CD14-positive monocyte (primary cell): Measurements from ENCODE around the gene FAM13A. TPM values are rescaled to one million over a fixed set of nuclear protein-coding genes. Genes with fewer than 3 reads are reported as not detected.

ENCODE experiments used
- DNase-seq, 3 donors: peaks; one replicate each; pipeline ENCODE4 v3.0.0-alpha.2; 2011 to 2022
- H2AFZ ChIP-seq: 2 replicates; pipeline ENCODE4 v1.6.0; 2012; ENCODE audit warnings: mild to moderate bottlenecking, low read depth, low read length, inconsistent platforms; ENCODE audit not compliant: insufficient read depth, poor library complexity, severe bottlenecking
- H3K27ac ChIP-seq, 2 donors: 1 replicate in 1 of 2; 2 replicates in 1 of 2; pipeline ENCODE4 v1.5.1; 2012 to 2013; ENCODE audit warnings: low read length in 2 of 2, control low read depth in 1 of 2, inconsistent platforms in 1 of 2, low read depth in 1 of 2, mild to moderate bottlenecking in 1 of 2
- H3K27me3 ChIP-seq, 2 donors: one replicate each; pipeline versions ENCODE4 v1.6.0 to v1.6.1; 2011 to 2013; ENCODE audit warnings: low read length in 2 of 2; ENCODE audit not compliant: control insufficient read depth in 2 of 2, insufficient read depth in 2 of 2
- H3K36me3 ChIP-seq, 2 donors: replicated peaks in 1 of 2; 1 replicate in 1 of 2; 2 replicates in 1 of 2; pipeline versions ENCODE4 v1.5.1 to v1.6.1; 2012 to 2013; ENCODE audit warnings: low read length in 2 of 2, control low read depth in 1 of 2, inconsistent platforms in 1 of 2, mild to moderate bottlenecking in 1 of 2; ENCODE audit not compliant: insufficient read depth in 2 of 2, control insufficient read depth in 1 of 2
- H3K4me1 ChIP-seq, 2 donors: 1 replicate in 1 of 2; 2 replicates in 1 of 2; pipeline versions ENCODE4 v1.5.1 to v1.6.1; 2012 to 2013; ENCODE audit warnings: low read length in 2 of 2, control low read depth in 1 of 2, inconsistent platforms in 1 of 2, mild to moderate bottlenecking in 1 of 2, moderate library complexity in 1 of 2; ENCODE audit not compliant: insufficient read depth in 2 of 2, control insufficient read depth in 1 of 2
- H3K4me2 ChIP-seq: replicated peaks from 2 replicates; pipeline ENCODE3; 2012; ENCODE audit warnings: low read length, moderate library complexity, mild to moderate bottlenecking; ENCODE audit not compliant: poor library complexity, severe bottlenecking; ENCODE audit errors: extremely low read depth
- H3K4me3 ChIP-seq, 3 experiments: fragments of 200-600 bp in 1 of 3; sonication (generic) in 1 of 3; replicated peaks in 1 of 3; 1 replicate in 2 of 3; 2 replicates in 1 of 3; pipeline ENCODE4 v1.5.1; 2011 to 2013; ENCODE audit warnings: low read length in 3 of 3, mild to moderate bottlenecking in 3 of 3, control low read depth in 2 of 3, low read depth in 2 of 3, inconsistent platforms in 1 of 3, moderate library complexity in 1 of 3
- H3K79me2 ChIP-seq: 2 replicates; pipeline ENCODE4 v1.6.0; 2012; ENCODE audit warnings: mild to moderate bottlenecking, control low read depth, inconsistent platforms, low read length, moderate library complexity; ENCODE audit not compliant: insufficient read depth
- H3K9ac ChIP-seq: 2 replicates; pipeline ENCODE4 v1.6.0; 2017; ENCODE audit warnings: low read length, mild to moderate bottlenecking; ENCODE audit not compliant: insufficient read depth, poor library complexity, severe bottlenecking
- H3K9me3 ChIP-seq, 2 donors: replicated peaks in 1 of 2; 1 replicate in 1 of 2; 2 replicates in 1 of 2; pipeline versions ENCODE4 v1.5.1 to v1.6.1; 2012 to 2013; ENCODE audit warnings: low read length in 2 of 2, control low read depth in 1 of 2; ENCODE audit not compliant: control insufficient read depth in 1 of 2, insufficient read depth in 1 of 2
- H4K20me1 ChIP-seq: 2 replicates; pipeline ENCODE4 v1.6.0; 2012; ENCODE audit warnings: mild to moderate bottlenecking, low read length, control low read depth, moderate library complexity; ENCODE audit not compliant: insufficient read depth
- H3K27ac Mint-ChIP-seq, 7 donors: one replicate each; pipeline ENCODE4 v1.8.0; 2020; ENCODE audit warnings: mild to moderate bottlenecking in 7 of 7, mixed read lengths in 7 of 7, moderate library complexity in 6 of 7, inconsistent platforms in 2 of 7
- H3K27me3 Mint-ChIP-seq, 3 donors: one replicate each; pipeline ENCODE4 v1.8.0; 2021 to 2022; ENCODE audit warnings: low read depth in 3 of 3, mild to moderate bottlenecking in 3 of 3, mixed read lengths in 3 of 3, moderate library complexity in 3 of 3, inconsistent platforms in 1 of 3
- H3K36me3 Mint-ChIP-seq, 2 donors: one replicate each; pipeline ENCODE4 v1.8.0; 2020; ENCODE audit warnings: mixed read lengths in 2 of 2, inconsistent platforms in 1 of 2, mild to moderate bottlenecking in 1 of 2
- H3K4me1 Mint-ChIP-seq: one replicate; pipeline ENCODE4 v1.8.0; 2020; ENCODE audit warnings: mild to moderate bottlenecking, mixed read lengths
- H3K4me3 Mint-ChIP-seq, 2 donors: one replicate each; pipeline ENCODE4 v1.8.0; 2020; ENCODE audit warnings: mild to moderate bottlenecking in 2 of 2, mixed read lengths in 2 of 2, moderate library complexity in 1 of 2
- H3K9me3 Mint-ChIP-seq, 7 donors: one replicate each; pipeline ENCODE4 v1.8.0; 2020 to 2022; ENCODE audit warnings: mixed read lengths in 7 of 7, mild to moderate bottlenecking in 6 of 7, moderate library complexity in 6 of 7, inconsistent platforms in 2 of 7
- WGBS: methylation state at CpG from one replicate; pipeline ENCODE4 v1.1.5; 2013; ENCODE audit warnings: missing lambda C conversion rate; ENCODE audit not compliant: insufficient coverage; 5-methylcytosine and 5-hydroxymethylcytosine counted together
- intact Hi-C, 2 donors: fragments of 100-400 bp; cut with micrococcal nuclease; formaldehyde crosslinking; loops; one replicate each; pipeline versions ENCODE4 v1.15.0 to v1.15.1; 2023
- polyA plus RNA-seq, 3 donors: library from polyadenylated mRNA; depleted of rRNA in 1 of 3; unstranded in 2 of 3; stranded (reverse) in 1 of 3; fragments of 300-500 nt in 2 of 3; fragments of >200 nt in 1 of 3; fragmentation: Illumina TruSeq in 2 of 3; gene quantifications; 1 replicate in 2 of 3; 2 replicates in 1 of 3; pipeline ENCODE4 v1.2.3, GENCODE V29; 2012 to 2021
- TF ChIP-seq, protein P1 (sequence below): fragments of 200-600 bp; IDR thresholded peaks from one replicate; pipeline ENCODE4 v1.8.0; 2022; ENCODE audit warnings: antibody characterized with exemption, mild to moderate bottlenecking

FAM13A gene
- polyA plus RNA-seq, 3 donors = 5.3 to 20.0 (median 6.5) TPM

DNA sequence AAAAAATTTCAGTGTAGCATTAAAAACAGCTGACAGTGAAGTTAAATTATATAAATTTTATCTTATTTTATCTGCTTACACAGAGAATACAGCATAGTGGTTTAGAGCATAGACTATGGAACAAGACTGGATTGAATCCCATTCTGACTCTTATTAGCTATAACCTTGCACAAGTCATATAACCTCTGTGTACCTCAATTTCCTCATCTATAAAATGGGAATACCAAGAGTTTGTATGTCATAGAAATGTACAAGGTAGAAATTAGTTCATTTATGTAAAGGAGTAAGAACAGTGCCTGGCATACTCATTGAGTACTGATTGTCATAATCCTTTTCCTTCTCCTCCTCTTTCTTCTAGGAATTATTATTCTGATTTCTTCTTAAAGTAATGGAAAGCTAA is 25.7 kb downstream of the FAM13A start:
- Histone ChIP-seq H3K79me2 (no peaks in the 10 kb centered on the region), H3K4me1 (no peaks in the 10 kb centered on the region), H3K9me3 (peaks cover 0 to 2% of the 10 kb centered on the region in 2 donors), H3K27me3 (no peaks in the 10 kb centered on the region), H3K9ac (no peak overlapping the region), H3K36me3 (no peaks in the 10 kb centered on the region), H3K4me2 (no peak overlapping the region), H2AFZ (no peak overlapping the region), H3K27ac (no peak overlapping the region), H3K4me3 (no peak overlapping the region), H4K20me1 (no peaks in the 10 kb centered on the region)
- DNase-seq = no peak
- no peak overlapping the region for H3K27ac Mint-ChIP-seq
- H3K36me3 Mint-ChIP-seq = no peaks in the 10 kb centered on the region
- intact Hi-C loops = no loop called here
- peaks cover 0 to 8% (median 3%) of the 10 kb centered on the region in 7 donors for H3K9me3 Mint-ChIP-seq
- H3K4me3 Mint-ChIP-seq = no peak overlapping the region
- TF ChIP-seq, protein P1, sequence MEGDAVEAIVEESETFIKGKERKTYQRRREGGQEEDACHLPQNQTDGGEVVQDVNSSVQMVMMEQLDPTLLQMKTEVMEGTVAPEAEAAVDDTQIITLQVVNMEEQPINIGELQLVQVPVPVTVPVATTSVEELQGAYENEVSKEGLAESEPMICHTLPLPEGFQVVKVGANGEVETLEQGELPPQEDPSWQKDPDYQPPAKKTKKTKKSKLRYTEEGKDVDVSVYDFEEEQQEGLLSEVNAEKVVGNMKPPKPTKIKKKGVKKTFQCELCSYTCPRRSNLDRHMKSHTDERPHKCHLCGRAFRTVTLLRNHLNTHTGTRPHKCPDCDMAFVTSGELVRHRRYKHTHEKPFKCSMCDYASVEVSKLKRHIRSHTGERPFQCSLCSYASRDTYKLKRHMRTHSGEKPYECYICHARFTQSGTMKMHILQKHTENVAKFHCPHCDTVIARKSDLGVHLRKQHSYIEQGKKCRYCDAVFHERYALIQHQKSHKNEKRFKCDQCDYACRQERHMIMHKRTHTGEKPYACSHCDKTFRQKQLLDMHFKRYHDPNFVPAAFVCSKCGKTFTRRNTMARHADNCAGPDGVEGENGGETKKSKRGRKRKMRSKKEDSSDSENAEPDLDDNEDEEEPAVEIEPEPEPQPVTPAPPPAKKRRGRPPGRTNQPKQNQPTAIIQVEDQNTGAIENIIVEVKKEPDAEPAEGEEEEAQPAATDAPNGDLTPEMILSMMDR = no peak
- H3K4me1 Mint-ChIP-seq = no peaks in the 10 kb centered on the region
- H3K27me3 Mint-ChIP-seq = no peaks in the 10 kb centered on the region

DNA sequence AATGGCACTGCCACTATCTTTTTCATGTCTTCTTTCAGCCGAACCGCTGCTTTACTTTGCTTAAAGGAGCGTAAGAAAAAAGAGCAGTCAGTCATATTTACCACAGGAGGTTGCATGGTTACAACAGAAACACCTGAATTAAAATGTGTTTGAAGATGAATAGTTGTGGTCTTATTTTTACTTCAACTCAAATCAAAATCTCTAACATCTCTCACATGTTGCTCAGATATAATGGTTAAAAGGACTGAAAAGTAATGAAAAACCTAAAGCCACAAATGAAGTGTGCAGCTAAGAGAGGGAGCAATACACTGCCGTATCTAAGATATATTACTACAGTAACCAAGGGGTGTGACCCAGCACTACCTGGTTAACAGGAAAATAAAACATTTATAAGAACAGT is 27.4 kb downstream of the FAM13A start:
- Histone ChIP-seq H3K27ac (no peak overlapping the region), H3K4me2 (no peak overlapping the region), H3K36me3 (no peaks in the 10 kb centered on the region), H3K27me3 (no peaks in the 10 kb centered on the region), H3K9ac (no peak overlapping the region), H2AFZ (no peak overlapping the region), H3K4me3 (no peak overlapping the region), H3K9me3 (no peaks in the 10 kb centered on the region), H3K4me1 (no peaks in the 10 kb centered on the region), H4K20me1 (no peaks in the 10 kb centered on the region), H3K79me2 (no peaks in the 10 kb centered on the region)
- Mint-ChIP-seq H3K9me3 (no peaks in the 10 kb centered on the region), H3K27me3 (no peaks in the 10 kb centered on the region), H3K27ac (no peak overlapping the region), H3K4me3 (no peak overlapping the region), H3K36me3 (no peaks in the 10 kb centered on the region), H3K4me1 (no peaks in the 10 kb centered on the region)
- no peak for DNase-seq
- WGBS = no CpG with 5 or more reads among the region's 4 CpGs
- TF ChIP-seq, protein P1 = no peak
- intact Hi-C loops = loop anchor here in 1 of 2 donors (10.0 kb wide), 1 partner anchor 485 kb away; no protein-coding TSS in a partner anchor
